Vagina (tissue), 2 donors: Measurements from ENCODE around the gene TBC1D23. TPM values are rescaled to one million over a fixed set of nuclear protein-coding genes. Genes with fewer than 3 reads are reported as not detected.

Source experiments
- DNase-seq, 2 donors: peaks; one replicate each; pipeline ENCODE4 v3.0.0-alpha.2; 2017; ENCODE audit errors: extremely low spot score in 2 of 2
- H3K27ac ChIP-seq: fragments of 200-600 bp; sonication (generic); one replicate; pipeline ENCODE4 v1.5.1; 2019
- H3K27me3 ChIP-seq: fragments of 200-600 bp; sonication (generic); one replicate; pipeline ENCODE4 v1.5.1; 2019
- H3K36me3 ChIP-seq, 2 donors: fragments of 200-600 bp; sonication (generic); one replicate each; pipeline ENCODE4 v1.5.1; 2017 to 2019
- H3K4me1 ChIP-seq: fragments of 200-600 bp; sonication (generic); one replicate; pipeline ENCODE4 v1.5.1; 2019
- H3K4me3 ChIP-seq, 2 donors: fragments of 200-600 bp; sonication (generic); 1 replicate in 1 of 2; 2 replicates in 1 of 2; pipeline ENCODE4 v1.5.1; 2016 to 2019
- H3K9me3 ChIP-seq: fragments of 200-600 bp; sonication (generic); one replicate; pipeline ENCODE4 v1.5.1; 2019
- POLR2A ChIP-seq, 2 donors: fragments of 450-650 bp; IDR thresholded peaks; one replicate each; pipeline ENCODE4 v1.6.1; 2017; ENCODE audit warnings: antibody characterized with exemption in 2 of 2, mild to moderate bottlenecking in 2 of 2, moderate library complexity in 2 of 2
- POLR2AphosphoS5 ChIP-seq, 2 donors: sonication (generic); formaldehyde crosslinking; IDR thresholded peaks; one replicate each; pipeline ENCODE4 v1.9.0; 2017; ENCODE audit warnings: antibody characterized with exemption in 2 of 2, mild to moderate bottlenecking in 2 of 2, low read depth in 1 of 2; ENCODE audit not compliant: insufficient read depth in 1 of 2
- intact Hi-C: fragments of 100-400 bp; cut with DNase I; formaldehyde crosslinking; loops from one replicate; pipeline ENCODE4 v1.15.1; 2023
- total RNA-seq: library from RNA; depleted of rRNA; stranded (reverse); fragments of >200 nt; gene quantifications from one replicate; pipeline ENCODE4 v1.2.3, GENCODE V29; 2016
- TF ChIP-seq, protein P1 (sequence below), 3 experiments: fragments of 450-650 bp in 2 of 3; fragments of 200-600 bp in 1 of 3; sonication (generic) in 1 of 3; IDR thresholded peaks; one replicate each; pipeline ENCODE4 v1.5.1; 2017 to 2019; ENCODE audit warnings: antibody characterized with exemption in 3 of 3, mild to moderate bottlenecking in 2 of 3, moderate library complexity in 2 of 3

Gene TBC1D23
- total RNA-seq, 1 donor from 2014 or later: 56.5 TPM

DNA sequence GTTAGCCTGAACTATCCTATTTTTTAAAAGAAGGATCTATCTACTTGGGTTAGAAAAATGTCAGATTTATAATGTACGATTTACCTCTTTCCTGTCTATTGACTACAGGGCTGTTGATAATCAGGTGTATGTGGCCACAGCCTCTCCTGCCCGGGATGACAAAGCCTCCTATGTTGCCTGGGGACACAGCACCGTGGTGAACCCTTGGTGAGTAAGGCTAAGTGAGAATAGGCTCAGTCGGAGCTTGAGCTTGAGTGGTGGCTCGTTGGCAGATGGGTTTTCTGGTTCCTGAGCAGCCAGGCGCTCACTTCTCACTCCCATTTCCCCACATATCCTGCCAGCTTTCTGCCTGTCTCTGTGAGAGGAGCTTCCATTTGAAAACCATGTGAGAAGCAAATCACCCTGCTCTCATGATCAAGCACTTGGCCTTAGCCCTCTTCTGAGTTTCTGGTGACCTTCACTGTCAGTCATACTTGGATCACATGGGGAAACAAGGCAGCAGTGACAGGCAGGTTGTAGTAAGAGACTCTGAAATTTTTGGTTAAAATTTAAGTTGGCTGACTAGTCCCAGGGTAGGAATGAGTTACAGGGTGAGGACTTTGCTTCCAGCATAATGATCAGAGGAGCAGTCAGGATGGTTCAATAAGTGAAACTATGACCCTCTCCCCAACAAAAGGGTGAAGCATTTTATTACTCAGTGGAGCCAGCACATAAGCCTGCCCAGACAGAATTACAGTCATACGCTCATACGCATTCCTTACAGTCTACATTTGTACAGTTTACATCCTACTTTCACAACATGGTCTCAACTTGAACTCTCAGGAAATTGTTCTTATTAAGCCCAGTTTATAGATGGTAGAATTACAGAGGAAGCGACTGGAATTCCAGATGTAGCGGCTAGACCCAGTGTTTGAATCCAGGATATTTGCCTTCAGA lies 91.8 kb downstream of the TBC1D23 start:
- no peak overlapping the region for H3K4me3 ChIP-seq
- no peak overlapping the region for H3K27ac ChIP-seq
- TF ChIP-seq, protein P1, sequence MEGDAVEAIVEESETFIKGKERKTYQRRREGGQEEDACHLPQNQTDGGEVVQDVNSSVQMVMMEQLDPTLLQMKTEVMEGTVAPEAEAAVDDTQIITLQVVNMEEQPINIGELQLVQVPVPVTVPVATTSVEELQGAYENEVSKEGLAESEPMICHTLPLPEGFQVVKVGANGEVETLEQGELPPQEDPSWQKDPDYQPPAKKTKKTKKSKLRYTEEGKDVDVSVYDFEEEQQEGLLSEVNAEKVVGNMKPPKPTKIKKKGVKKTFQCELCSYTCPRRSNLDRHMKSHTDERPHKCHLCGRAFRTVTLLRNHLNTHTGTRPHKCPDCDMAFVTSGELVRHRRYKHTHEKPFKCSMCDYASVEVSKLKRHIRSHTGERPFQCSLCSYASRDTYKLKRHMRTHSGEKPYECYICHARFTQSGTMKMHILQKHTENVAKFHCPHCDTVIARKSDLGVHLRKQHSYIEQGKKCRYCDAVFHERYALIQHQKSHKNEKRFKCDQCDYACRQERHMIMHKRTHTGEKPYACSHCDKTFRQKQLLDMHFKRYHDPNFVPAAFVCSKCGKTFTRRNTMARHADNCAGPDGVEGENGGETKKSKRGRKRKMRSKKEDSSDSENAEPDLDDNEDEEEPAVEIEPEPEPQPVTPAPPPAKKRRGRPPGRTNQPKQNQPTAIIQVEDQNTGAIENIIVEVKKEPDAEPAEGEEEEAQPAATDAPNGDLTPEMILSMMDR (IDR thresholded peaks at IDR 0.05): no peak
- TF ChIP-seq POLR2AphosphoS5 (IDR thresholded peaks at IDR 0.05; ENCODE audit: insufficient read depth in 1 of 2, low read depth in 1 of 2) (no peak), POLR2A (IDR thresholded peaks at IDR 0.05) (no peak)
- intact Hi-C loops: no loop called here
- H3K36me3 ChIP-seq: peaks cover 0 to 71% of the 10 kb centered on the region in 2 donors
- no peak for DNase-seq
- H3K4me1 ChIP-seq: no peaks in the 10 kb centered on the region
- no peaks in the 10 kb centered on the region for H3K27me3 ChIP-seq
- H3K9me3 ChIP-seq: no peaks in the 10 kb centered on the region

DNA sequence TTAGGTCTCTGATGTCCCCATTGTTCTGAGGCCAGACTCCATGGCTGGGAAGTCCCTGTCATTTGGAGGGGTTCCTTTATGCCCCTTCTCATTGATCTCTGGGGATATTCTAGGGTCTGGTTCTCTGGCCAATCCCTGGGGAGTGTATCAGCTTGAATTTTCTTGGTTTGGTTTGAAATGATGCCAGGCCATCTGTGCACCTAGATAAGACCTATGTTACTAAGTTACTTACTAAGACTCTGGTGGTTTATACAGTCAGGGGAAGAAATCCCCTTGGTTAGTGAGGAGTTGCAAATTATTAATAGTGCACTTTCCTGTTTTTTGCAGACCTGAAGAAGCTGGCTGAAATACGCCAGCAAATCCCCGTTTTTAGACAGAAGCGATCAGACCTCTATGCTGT lies 94.1 kb downstream of the TBC1D23 start:
- DNase-seq: no peak
- H3K36me3 ChIP-seq: peaks cover 0 to 51% of the 10 kb centered on the region in 2 donors
- H3K9me3 ChIP-seq: no peaks in the 10 kb centered on the region
- H3K27me3 ChIP-seq: no peaks in the 10 kb centered on the region
- no peak overlapping the region for H3K27ac ChIP-seq
- TF ChIP-seq POLR2A (IDR thresholded peaks at IDR 0.05): no peak
- TF ChIP-seq POLR2AphosphoS5 (IDR thresholded peaks at IDR 0.05; ENCODE audit: insufficient read depth in 1 of 2, low read depth in 1 of 2): no peak
- TF ChIP-seq, protein P1 (IDR thresholded peaks at IDR 0.05): no peak
- intact Hi-C loops: no loop called here
- no peak overlapping the region for H3K4me3 ChIP-seq
- no peaks in the 10 kb centered on the region for H3K4me1 ChIP-seq

DNA sequence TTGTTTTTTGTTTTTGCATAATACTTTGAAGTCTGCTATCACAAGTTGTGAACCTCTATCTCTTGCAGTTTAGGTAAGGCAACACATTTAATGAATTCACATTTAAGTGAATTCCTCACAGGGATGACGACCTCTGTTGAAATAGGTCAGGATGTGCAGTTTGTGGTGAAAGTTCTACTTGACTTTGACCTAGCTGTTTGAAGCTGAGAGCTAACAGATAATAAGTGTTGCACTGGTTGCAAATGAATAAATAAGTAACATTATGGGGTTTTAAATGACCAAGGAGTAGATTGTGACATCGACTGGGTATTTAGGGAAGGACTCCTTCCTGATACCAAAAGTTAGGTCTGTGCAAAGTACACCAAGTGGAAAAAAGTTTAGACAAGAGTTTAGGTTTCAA lies 97.6 kb downstream of the TBC1D23 start:
- TF ChIP-seq POLR2AphosphoS5 (IDR thresholded peaks at IDR 0.05; ENCODE audit: insufficient read depth in 1 of 2, low read depth in 1 of 2) (no peak), POLR2A (IDR thresholded peaks at IDR 0.05) (no peak)
- TF ChIP-seq, protein P1 (IDR thresholded peaks at IDR 0.05): no peak
- Histone ChIP-seq H3K4me1 (no peaks in the 10 kb centered on the region), H3K9me3 (no peaks in the 10 kb centered on the region), H3K27me3 (no peaks in the 10 kb centered on the region), H3K4me3 (no peak overlapping the region), H3K36me3 (peaks cover 0 to 50% of the 10 kb centered on the region in 2 donors), H3K27ac (no peak overlapping the region)
- DNase-seq: no peak
- intact Hi-C loops: no loop called here

DNA sequence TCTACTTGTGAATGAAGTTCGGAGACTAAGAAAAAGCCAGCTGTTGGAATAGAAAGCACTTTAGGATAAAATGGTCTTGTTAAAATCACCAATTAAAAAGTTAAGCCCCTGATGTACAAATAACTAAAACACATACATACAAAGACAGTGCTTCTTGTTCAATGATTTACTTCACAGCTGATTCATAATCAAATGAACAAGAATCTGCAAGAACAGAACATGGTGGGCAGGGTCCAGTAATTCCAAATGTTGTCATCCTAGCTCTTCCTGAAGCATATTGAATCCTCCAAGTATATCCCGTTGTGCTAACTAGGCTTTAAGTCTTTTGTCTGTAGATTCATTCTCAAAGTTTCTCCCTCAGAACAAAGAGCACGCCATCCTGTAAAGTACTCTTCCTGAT lies 98.2 kb downstream of the TBC1D23 start:
- Histone ChIP-seq H3K9me3 (no peaks in the 10 kb centered on the region), H3K27ac (no peak overlapping the region), H3K27me3 (no peaks in the 10 kb centered on the region), H3K36me3 (peaks cover 0 to 44% of the 10 kb centered on the region in 2 donors), H3K4me3 (no peak overlapping the region), H3K4me1 (no peaks in the 10 kb centered on the region)
- intact Hi-C loops: no loop called here
- DNase-seq: no peak
- no peak for TF ChIP-seq POLR2A (IDR thresholded peaks at IDR 0.05)
- TF ChIP-seq, protein P1 (IDR thresholded peaks at IDR 0.05): no peak
- no peak for TF ChIP-seq POLR2AphosphoS5 (IDR thresholded peaks at IDR 0.05; ENCODE audit: insufficient read depth in 1 of 2, low read depth in 1 of 2)
